ENCODE results near the gene FHOD1. TPM values are rescaled to one million over a fixed set of nuclear protein-coding genes. Genes with fewer than 3 reads are reported as not detected.
A peak's percentile ranks its signal among the peaks of the same experiment; 100 is the strongest.

Gene FHOD1
- total RNA-seq, 1 donor from 2014 or later: 28.7 TPM

GRCh38 chr16:67202426-67202825, 44.9 kb downstream of the FHOD1 start:
- TF ChIP-seq CTCF (IDR thresholded peaks at IDR 0.05; ENCODE audit: unreplicated experiment): no peak
- Mint-ChIP-seq H3K9me3 (no peaks in the 10 kb centered on the region), H3K27ac (no peak overlapping the region), H3K36me3 (no peaks in the 10 kb centered on the region), H3K27me3 (ENCODE audit: low read depth) (peaks cover 5% of the 10 kb centered on the region), H3K4me1 (peaks cover 6% of the 10 kb centered on the region), H3K4me3 (no peak overlapping the region)
- DNase-seq (ENCODE audit: low spot score in 2 of 2, unreplicated experiment in 2 of 2): no peak

DNA sequence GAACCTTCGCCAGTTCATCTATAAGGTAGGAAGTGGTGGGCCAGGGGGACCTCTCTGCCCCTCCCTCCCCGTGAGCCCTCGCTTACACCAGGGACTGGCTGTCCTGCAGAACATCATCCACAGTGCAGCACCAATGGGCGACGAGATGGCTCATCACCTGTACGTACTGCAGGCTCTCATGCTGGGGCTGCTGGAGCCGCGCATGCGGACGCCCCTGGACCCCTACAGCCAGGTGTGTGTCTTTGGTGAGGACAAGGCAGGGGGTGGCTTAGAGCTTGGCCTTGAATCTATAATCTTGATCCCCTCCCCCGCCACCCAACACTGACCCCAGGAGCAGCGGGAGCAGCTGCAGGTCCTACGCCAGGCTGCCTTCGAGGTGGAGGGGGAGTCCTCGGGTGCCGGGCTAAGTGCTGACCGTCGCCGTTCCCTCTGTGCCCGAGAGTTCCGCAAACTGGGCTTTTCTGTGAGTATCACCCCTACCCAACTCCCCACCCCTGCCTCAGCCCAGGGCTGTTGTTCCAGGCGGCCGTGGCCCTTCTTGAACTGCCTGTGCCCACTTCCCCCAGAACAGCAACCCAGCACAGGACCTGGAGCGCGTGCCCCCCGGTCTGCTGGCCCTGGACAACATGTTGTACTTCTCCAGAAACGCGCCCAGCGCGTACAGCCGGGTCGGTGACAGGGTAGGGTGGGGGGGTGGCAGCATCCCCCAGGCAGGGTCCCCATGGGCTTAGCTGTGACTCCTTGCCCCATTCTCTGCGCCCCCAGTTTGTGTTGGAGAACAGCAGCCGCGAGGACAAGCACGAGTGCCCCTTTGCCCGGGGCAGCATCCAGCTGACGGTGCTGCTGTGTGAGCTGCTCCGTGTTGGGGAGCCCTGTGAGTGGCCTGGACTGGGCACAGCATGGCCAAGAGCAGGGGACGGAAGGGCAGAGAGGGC, 45.6 kb downstream of the FHOD1 start:
- Mint-ChIP-seq H3K36me3 (peaks cover 3% of the 10 kb centered on the region), H3K4me3 (no peak overlapping the region), H3K27me3 (ENCODE audit: low read depth) (peaks cover 5% of the 10 kb centered on the region), H3K27ac (no peak overlapping the region), H3K4me1 (peaks cover 6% of the 10 kb centered on the region), H3K9me3 (no peaks in the 10 kb centered on the region)
- DNase-seq (ENCODE audit: low spot score in 2 of 2, unreplicated experiment in 2 of 2): no peak
- no peak for TF ChIP-seq CTCF (IDR thresholded peaks at IDR 0.05; ENCODE audit: unreplicated experiment)

- H3K27ac Mint-ChIP-seq: no peak overlapping the region
- TF ChIP-seq CTCF (IDR thresholded peaks at IDR 0.05; ENCODE audit: unreplicated experiment): no peak
- no peak for DNase-seq (ENCODE audit: low spot score in 2 of 2, unreplicated experiment in 2 of 2)
- H3K4me1 Mint-ChIP-seq: peaks cover 6% of the 10 kb centered on the region
- H3K4me3 Mint-ChIP-seq: peak overlapping the region; percentile 69
- peaks cover 5% of the 10 kb centered on the region for H3K27me3 Mint-ChIP-seq (ENCODE audit: low read depth)
- H3K36me3 Mint-ChIP-seq: peaks cover 14% of the 10 kb centered on the region
- no peaks in the 10 kb centered on the region for H3K9me3 Mint-ChIP-seq
Measured at GRCh38 chr16:67200491-67200890, 46.8 kb downstream of the FHOD1 start.

DNA sequence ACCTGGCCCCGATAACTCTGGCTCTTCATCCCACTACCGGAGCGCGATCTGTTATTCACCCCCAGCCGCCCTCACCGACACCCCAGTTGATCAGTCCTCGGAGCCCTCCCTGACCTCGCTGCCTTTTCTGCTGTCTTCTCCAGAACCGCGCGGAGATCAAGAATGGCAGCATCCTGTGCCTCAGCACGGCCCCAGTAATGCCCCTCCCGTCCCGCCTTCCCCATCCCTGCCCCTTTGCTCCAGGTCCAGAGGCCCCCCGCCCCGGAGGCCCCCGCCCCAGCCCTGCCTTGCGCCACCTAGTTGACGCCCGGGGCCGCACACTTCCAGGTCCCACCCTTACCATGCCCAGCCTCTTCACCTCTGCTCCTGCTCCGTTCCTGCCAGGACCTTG, 47.5 kb downstream of the FHOD1 start:
- Mint-ChIP-seq H3K36me3 (peaks cover 14% of the 10 kb centered on the region), H3K4me1 (peaks cover 6% of the 10 kb centered on the region), H3K9me3 (no peaks in the 10 kb centered on the region), H3K27me3 (ENCODE audit: low read depth) (peaks cover 5% of the 10 kb centered on the region), H3K4me3 (peak overlapping the region; percentile 69), H3K27ac (no peak overlapping the region)
- peak; percentile 22 for TF ChIP-seq CTCF (IDR thresholded peaks at IDR 0.05; ENCODE audit: unreplicated experiment)
- no peak for DNase-seq (ENCODE audit: low spot score in 2 of 2, unreplicated experiment in 2 of 2)

GRCh38 chr16:67199011-67199807, 48.1 kb downstream of the FHOD1 start, which contains the start of gene ELMO3:
ELMO3 (plus strand) TSS chr16:67199131; CDS start chr16:67199327, 196 bp downstream.
- peaks cover 14% of the 10 kb centered on the region for H3K36me3 Mint-ChIP-seq
- H3K9me3 Mint-ChIP-seq: no peaks in the 10 kb centered on the region
- H3K27me3 Mint-ChIP-seq (ENCODE audit: low read depth): peaks cover 5% of the 10 kb centered on the region
- peaks cover 6% of the 10 kb centered on the region for H3K4me1 Mint-ChIP-seq
- peak within 1 kb of the TSS; percentile 69 for H3K4me3 Mint-ChIP-seq
- DNase-seq (ENCODE audit: low spot score in 2 of 2, unreplicated experiment in 2 of 2): peak in 1 of 2 experiments; percentile 47
- TF ChIP-seq CTCF (IDR thresholded peaks at IDR 0.05; ENCODE audit: unreplicated experiment): peak; percentile 60
- H3K27ac Mint-ChIP-seq: no peak within 1 kb of the TSS
